Measurements from ENCODE around the gene CTNNA2. TPM values are rescaled to one million over a fixed set of nuclear protein-coding genes. Genes with fewer than 3 reads are reported as not detected.

CTNNA2 gene
- total RNA-seq, 1 experiment from 2014 or later, result 0.54 TPM

GRCh38 chr2:80292474-80292873 lies 779.6 kb downstream of the CTNNA2 start:
- H3K27me3 ChIP-seq (ENCODE audit: control insufficient read depth, insufficient read depth, low read length), result no peaks in the 10 kb centered on the region
- H3K4me3 ChIP-seq (ENCODE audit: low read depth in 2 of 2, low read length in 2 of 2), result no peak overlapping the region
- POLR2A ChIA-PET, result no interaction called here
- DNase-seq (ENCODE audit: low read depth, low spot score), result no peak
- no peaks in the 10 kb centered on the region for H3K9me3 ChIP-seq (ENCODE audit: control insufficient read depth, insufficient read depth, low read depth, low read length)
- BruUV-seq (replicated peaks), result no TSS peak
- H3K4me1 ChIP-seq (ENCODE audit: control insufficient read depth, insufficient read depth, low read length), result no peaks in the 10 kb centered on the region
- H3K36me3 ChIP-seq (ENCODE audit: control insufficient read depth, insufficient read depth, low read length), result no peaks in the 10 kb centered on the region
- in situ Hi-C loops (cut with HindIII; ENCODE audit: low pct_unique_long_range_greater_than_20kb, low sequenced_read_pairs) (no loop called here), intact Hi-C loops (cut with micrococcal nuclease; ENCODE audit: unreplicated experiment) (no loop called here)
- no peak overlapping the region for H3K27ac ChIP-seq (ENCODE audit: low read length)
- no peak for TF ChIP-seq CTCF (IDR thresholded peaks at IDR 0.05)
- TF ChIP-seq SIN3A (IDR thresholded peaks at IDR 0.05; ENCODE audit: borderline replicate concordance, insufficient read depth, low read depth, low read length), result no peak
- TF ChIP-seq TCF7L2 (IDR thresholded peaks at IDR 0.05; ENCODE audit: low read depth, low read length), result no peak
- no peak for TF ChIP-seq POLR2AphosphoS5 (IDR thresholded peaks at IDR 0.05; ENCODE audit: low read depth, low read length)
- TF ChIP-seq REST (IDR thresholded peaks at IDR 0.05; ENCODE audit: insufficient read depth in 1 of 2, low read depth in 2 of 2, low read length in 1 of 2), result no peak
- no peak for ATAC-seq
- CTCF ChIA-PET, result no interaction called here

- in situ Hi-C loops (cut with HindIII; ENCODE audit: low pct_unique_long_range_greater_than_20kb, low sequenced_read_pairs) (no loop called here), intact Hi-C loops (cut with micrococcal nuclease; ENCODE audit: unreplicated experiment) (no loop called here)
- Histone ChIP-seq H3K36me3 (ENCODE audit: control insufficient read depth, insufficient read depth, low read length) (no peaks in the 10 kb centered on the region), H3K9me3 (ENCODE audit: control insufficient read depth, insufficient read depth, low read depth, low read length) (no peaks in the 10 kb centered on the region), H3K4me1 (ENCODE audit: control insufficient read depth, insufficient read depth, low read length) (no peaks in the 10 kb centered on the region), H3K27ac (ENCODE audit: low read length) (no peak overlapping the region), H3K4me3 (ENCODE audit: low read depth in 2 of 2, low read length in 2 of 2) (no peak overlapping the region), H3K27me3 (ENCODE audit: control insufficient read depth, insufficient read depth, low read length) (no peaks in the 10 kb centered on the region)
- ATAC-seq (no peak), DNase-seq (ENCODE audit: low read depth, low spot score) (no peak)
- BruUV-seq (replicated peaks), result no TSS peak
- ChIA-PET POLR2A (no interaction called here), CTCF (no interaction called here)
- no peak for TF ChIP-seq TCF7L2 (IDR thresholded peaks at IDR 0.05; ENCODE audit: low read depth, low read length)
- TF ChIP-seq SIN3A (IDR thresholded peaks at IDR 0.05; ENCODE audit: borderline replicate concordance, insufficient read depth, low read depth, low read length), result no peak
- no peak for TF ChIP-seq POLR2AphosphoS5 (IDR thresholded peaks at IDR 0.05; ENCODE audit: low read depth, low read length)
- no peak for TF ChIP-seq REST (IDR thresholded peaks at IDR 0.05; ENCODE audit: insufficient read depth in 1 of 2, low read depth in 2 of 2, low read length in 1 of 2)
- TF ChIP-seq CTCF (IDR thresholded peaks at IDR 0.05), result no peak
Measured at GRCh38 chr2:80293039-80293438, 780.2 kb downstream of the CTNNA2 start.

Data from Panc1 (cell line).